Measurements from ENCODE around the gene DCX.

Gene DCX

DNA sequence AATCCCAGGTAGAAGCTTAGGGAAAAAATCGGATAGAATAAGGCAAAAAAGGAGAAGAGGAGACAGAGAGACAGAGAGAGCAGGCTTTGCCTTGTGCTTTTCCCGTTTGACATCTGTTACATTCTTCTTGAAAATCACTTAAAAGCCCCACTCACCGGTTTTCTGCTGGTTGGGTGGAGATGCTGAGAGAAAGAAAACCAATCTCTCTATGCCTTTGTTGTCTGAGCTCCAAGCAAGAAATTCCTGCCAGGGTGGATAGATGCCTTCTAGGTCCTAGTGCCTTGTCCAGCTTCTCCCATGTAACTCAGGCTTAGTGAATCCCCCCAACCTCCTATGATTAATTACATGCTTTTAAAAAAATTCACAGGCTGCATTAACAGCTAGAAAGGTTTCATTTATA, at the start of gene DCX:
Gene DCX (minus strand): TSS at position 210 of the 400 bp plus-strand sequence. CDS start 1,794 bp downstream, outside the sequence.
- DNase-seq (ENCODE audit: low read depth) = no peak

DNA sequence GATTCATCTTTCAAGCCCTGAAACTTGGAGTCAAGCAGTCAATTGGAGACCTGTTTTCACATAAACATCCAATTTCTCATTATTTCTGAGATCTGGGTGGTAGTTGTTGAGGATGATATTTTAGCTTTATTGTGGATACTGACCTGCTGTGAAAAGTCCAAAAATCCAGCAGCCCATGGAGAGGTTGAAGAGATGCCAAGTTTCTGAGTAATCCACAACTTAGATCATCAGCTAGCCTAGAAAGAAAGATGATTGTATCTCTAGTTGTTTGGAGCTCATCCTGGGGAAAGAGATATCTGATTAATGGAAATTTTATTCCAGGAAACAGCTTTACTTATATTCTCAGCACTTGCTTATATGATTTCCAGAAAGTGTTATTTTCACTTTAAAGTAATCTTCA, 48.6 kb upstream of the DCX start:
- DNase-seq (ENCODE audit: low read depth) = no peak

GRCh38 chrX:111447298-111447697, 35.3 kb upstream of the DCX start:
- DNase-seq (ENCODE audit: low read depth) = no peak

DNA sequence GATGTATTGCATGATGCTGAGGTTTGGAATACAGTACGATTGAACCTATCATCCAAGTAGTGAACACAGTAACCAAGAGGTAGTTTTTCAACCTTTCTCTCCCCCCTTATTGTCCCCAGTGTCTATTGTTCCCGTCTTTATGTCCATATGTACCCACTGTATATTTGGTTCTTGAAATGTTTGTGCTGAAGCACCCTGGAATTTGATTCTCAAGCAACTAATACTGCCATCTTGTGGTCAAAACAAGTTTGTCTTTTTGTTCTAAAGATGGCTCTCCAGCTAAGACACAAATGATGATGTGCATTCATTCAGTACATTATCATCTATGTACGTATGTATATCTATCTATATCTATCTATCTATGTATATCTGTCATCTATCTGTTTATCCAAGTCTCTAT, 33.5 kb upstream of the DCX start:
- DNase-seq (ENCODE audit: low read depth) = no peak

- DNase-seq (ENCODE audit: low read depth) = no peak
Measured at GRCh38 chrX:111444881-111445280, 32.9 kb upstream of the DCX start.

DNA sequence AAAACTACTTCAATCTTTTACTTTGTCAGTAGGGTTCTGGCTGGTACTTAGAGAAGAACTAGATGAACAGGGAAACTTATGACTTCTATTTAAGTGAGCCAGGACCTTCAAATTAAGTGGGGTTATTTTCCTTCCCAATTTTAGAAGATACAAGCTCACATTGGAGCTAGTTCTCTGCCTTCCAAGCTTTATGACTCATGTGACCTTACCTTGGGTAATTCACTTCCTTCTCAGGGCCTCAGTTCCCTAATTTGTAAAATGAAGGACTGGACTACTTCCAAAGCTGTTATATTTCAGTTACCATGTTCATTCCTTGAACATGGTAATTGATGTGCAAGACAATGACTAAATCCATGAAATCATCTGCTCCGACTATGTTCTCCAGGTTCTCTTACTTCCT, 32.0 kb upstream of the DCX start:
- DNase-seq (ENCODE audit: low read depth) = no peak

DNA sequence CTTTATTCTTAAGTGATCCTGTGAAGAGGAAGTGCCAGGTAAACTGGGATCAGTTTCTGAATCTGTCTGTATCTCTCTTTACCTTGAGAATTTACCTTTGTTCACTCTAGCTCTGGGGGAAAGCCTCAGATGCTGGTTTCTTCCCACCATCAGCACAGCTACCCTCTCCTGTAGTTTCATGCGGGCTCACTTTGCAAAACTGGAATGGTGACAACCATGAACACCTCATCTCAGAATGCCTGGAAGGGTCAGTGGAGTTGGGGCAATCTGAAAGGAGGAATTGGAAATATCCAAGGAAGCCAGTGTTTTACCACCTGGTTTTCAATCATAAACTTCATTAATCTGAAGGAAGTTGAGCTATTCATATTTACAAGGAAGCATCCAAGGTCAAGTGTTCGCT, 30.8 kb upstream of the DCX start:
- DNase-seq (ENCODE audit: low read depth) = no peak

DNA sequence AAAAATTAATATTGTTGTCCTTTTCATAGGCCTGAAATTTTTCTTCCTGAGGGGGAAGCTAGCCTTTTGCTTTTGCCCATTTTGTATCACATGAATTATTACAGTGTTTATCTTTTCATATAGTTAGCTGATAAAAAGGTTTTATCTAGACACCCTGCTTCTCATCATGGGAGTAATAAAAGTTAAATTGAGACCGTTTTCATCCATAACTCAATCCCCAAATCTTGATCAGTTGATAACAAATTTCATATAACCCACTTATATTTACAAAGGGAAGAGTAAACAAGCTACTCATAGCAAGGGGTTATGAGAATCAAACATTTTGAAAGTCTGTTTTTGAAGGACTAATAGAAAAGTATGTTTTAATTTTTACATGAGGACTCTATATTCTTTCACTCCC, 23.5 kb upstream of the DCX start:
- DNase-seq (ENCODE audit: low read depth) = no peak

GRCh38 chrX:111431001-111431400, 19.0 kb upstream of the DCX start:
- no peak for DNase-seq (ENCODE audit: low read depth)

DNA sequence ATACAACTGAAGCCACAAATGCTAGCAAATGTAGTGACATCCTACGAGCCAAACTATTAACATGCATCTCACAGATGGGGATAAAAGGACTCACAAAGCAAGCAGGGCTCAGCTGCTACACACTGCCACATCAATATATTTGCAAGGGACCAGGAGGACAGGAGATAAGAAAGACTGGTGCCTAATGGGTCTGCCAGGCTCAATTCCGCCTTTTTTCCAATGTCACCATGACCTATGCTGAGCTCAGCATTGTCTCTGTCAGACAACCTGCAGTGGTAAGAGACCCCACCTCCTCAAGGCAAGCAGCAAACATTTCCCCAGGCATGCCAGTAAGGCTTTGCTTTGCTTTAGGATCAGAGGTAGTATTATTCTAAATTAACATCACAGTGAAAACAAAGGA, 435 bp downstream of the DCX start:
- DNase-seq (ENCODE audit: low read depth) = no peak

DNA sequence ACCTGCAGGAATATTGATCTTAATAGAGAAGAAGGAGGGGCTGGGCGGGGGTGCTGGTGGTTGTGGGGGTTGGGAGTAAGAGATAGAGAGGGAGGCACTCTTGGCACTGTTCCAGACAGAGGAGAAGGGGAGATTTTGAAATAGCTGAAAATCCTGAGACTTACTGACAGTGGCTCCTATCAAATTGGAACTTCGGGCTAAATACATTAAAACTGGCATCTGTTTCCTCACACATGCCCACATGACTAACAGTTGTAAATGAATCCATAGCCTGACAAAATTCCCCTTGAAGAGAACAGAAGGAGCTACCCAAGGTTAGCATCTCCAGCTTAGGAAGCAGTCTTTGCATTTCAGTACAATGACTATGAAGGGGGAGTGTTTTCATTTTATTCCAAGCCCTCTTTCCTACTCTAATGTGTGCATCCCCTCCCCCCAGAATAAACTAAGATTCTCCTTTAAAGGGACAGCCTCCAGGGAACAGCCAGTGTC, 1.4 kb downstream of the DCX start:
- DNase-seq (ENCODE audit: low read depth) = no peak

- no peak for DNase-seq (ENCODE audit: low read depth)
Measured at GRCh38 chrX:111409326-111409725, 2.7 kb downstream of the DCX start.

DNA sequence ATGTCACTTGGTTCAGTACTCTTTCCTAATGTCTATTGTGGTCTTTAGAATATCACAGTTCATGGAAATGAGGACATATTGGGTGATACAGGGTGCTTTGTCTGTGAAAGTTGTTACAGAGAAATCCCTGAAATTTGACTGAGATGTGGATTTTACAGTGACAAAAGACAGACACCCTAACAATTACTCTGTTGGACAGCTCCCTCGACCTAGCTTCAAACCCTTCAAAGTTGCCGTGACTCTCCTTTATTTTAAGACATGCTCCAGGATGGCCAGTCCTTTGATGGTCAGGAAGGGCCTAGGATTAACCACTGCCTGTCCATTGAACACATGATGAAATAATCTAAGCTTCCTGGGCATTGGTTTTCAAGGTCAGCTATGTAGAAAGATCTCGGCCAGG, 4.0 kb downstream of the DCX start:
- DNase-seq (ENCODE audit: low read depth) = no peak

GRCh38 chrX:111402344-111402743, 9.6 kb downstream of the DCX start:
- no peak for DNase-seq (ENCODE audit: low read depth)

DNA sequence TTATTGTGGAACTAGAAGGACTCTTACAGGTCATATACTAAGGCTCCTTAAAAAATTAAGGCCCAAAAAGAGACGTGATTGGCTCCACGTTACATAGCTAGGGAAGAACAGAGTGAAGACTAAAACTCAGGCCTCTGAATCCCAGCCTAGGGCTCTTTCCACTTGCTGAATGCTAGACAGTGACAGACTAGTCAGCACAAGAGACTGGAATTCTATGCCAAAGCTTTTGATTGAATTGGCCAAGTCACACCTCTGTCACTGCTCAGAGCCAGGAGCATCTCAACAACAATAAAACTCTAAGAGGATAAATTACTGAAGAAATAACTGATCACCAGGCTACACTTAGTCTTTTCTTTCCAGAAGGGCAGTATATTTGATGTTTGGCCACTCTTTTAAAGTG, 16.8 kb downstream of the DCX start:
- DNase-seq (ENCODE audit: low read depth) = no peak

DNA sequence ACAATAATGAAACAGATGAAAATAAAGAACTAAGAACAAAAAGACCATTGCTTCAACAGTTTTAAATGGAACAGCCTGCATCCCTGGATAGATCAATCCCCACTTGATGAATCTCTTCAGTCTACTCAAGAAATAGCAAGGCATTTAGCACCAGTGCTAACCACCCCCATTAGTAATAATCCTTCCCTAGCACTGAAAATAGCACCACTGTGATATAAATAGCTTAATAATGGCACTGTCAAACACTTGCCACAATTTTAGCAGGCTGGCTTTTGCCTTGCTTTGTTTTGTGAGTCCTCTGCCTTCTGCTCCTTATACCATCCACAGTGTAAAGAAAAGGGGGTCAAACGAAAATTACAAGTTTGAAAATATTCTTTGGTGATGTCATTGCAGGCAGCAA, 17.4 kb downstream of the DCX start:
- no peak for DNase-seq (ENCODE audit: low read depth)

GRCh38 chrX:111387470-111388070, 24.4 kb downstream of the DCX start:
- DNase-seq (ENCODE audit: low read depth) = no peak

DNA sequence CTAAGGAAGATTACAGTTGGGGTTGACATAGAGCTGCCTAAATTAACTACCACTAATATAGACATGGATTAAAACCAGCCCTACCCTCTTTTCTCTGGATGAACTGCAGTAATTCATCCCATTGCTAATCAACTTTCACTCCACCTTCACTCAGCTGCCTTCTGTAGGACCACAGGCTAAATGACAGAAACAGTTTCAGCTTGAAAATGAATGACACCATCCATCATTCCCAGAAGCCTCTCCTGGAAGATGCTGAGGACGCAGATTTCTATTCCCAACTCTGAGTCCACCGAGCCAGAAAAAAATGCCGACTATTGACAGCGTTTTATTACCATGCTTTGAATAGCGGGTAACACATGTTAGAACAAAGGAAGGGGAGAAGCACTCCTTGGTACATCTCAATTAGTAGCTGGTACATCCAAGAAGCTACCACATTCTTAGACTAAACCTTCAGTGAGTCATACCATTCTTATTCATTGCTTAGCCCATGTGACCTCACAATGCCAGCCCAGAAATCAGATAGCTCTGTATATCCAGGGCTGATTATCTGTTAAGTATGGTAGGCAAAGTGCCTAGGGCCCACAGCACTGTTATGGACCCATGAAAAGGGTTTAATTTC, 25.3 kb downstream of the DCX start:
- no peak for DNase-seq (ENCODE audit: low read depth)

- DNase-seq (ENCODE audit: low read depth) = no peak
Measured at GRCh38 chrX:111386077-111386476, 25.9 kb downstream of the DCX start.

GRCh38 chrX:111382277-111382676, 29.7 kb downstream of the DCX start:
- DNase-seq (ENCODE audit: low read depth) = no peak

GRCh38 chrX:111376897-111377578, 35.0 kb downstream of the DCX start:
- no peak for DNase-seq (ENCODE audit: low read depth)

GRCh38 chrX:111376486-111376885, 35.5 kb downstream of the DCX start:
- no peak for DNase-seq (ENCODE audit: low read depth)

DNA sequence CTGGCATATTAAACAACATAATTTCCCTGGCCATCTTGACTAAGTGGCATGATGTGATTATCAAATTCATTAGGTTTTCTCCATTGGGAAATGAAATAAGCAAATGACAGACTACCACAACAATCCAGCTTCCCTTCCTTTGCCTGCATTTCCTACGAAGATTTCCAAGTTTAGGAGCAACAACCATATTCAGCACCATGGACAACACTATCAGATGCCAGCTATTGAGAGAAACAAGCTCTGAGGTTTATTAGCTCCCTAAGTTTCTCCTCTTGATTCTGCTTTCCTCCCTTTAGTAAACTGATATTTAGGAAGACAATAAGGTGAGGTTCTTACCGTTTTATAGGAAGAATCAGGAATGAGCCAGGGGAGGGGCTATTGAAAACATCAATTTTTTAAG, 36.2 kb downstream of the DCX start:
- DNase-seq (ENCODE audit: low read depth) = no peak

GRCh38 chrX:111372086-111372485, 39.9 kb downstream of the DCX start:
- DNase-seq (ENCODE audit: low read depth) = no peak

Measured in activated T-cell treated with anti-CD3 and anti-CD28 coated beads for 1 hour (primary cell).